H1 (cell line): ENCODE measurements around the gene MSI2. TPM values are rescaled to one million over a fixed set of nuclear protein-coding genes. Genes with fewer than 3 reads are reported as not detected.

Experiments used
- CTCF ChIA-PET: fragments of 300-600 bp; sonication (Branson Sonifier 250); formaldehyde crosslinking; loops from one replicate; lab custom pipeline; 2021; ENCODE audit not compliant: partially characterized antibody; lab: Charles Lee
- POLR2A ChIA-PET: fragments of 300-600 bp; sonication (Branson Sonifier 250); formaldehyde crosslinking; loops from one replicate; lab custom pipeline; 2021; ENCODE audit warnings: inconsistent platforms; ENCODE audit not compliant: partially characterized antibody; lab: Charles Lee
- DNase-seq, 2 experiments: peaks; one replicate each; pipeline versions ENCODE4 v3.0.0 to v3.0.0-alpha.2; 2010 to 2022; ENCODE audit warnings: low spot score in 2 of 2, low read depth in 1 of 2, mixed read lengths in 1 of 2
- FAIRE-seq: peaks from 2 replicates; lab custom pipeline; 2011; peaks lifted over from hg19 to GRCh38; lab: Jason Lieb, UNC
- H2AFZ ChIP-seq: 2 replicates; pipeline ENCODE4 v1.8.1; 2012; ENCODE audit warnings: low read length, inconsistent platforms
- H2AK5ac ChIP-seq: 2 replicates; pipeline ENCODE4 v1.6.1; 2013; ENCODE audit warnings: low read depth, low read length
- H2BK120ac ChIP-seq: replicated peaks from 2 replicates; pipeline ENCODE3; 2013; ENCODE audit warnings: low read depth, low read length, inconsistent platforms
- H2BK12ac ChIP-seq: 2 replicates; pipeline ENCODE4 v1.6.1; 2013; ENCODE audit warnings: low read depth, low read length
- H2BK15ac ChIP-seq: 2 replicates; pipeline ENCODE4 v1.6.1; 2013; ENCODE audit warnings: low read length
- H2BK20ac ChIP-seq: 2 replicates; pipeline ENCODE4 v1.6.1; 2013; ENCODE audit warnings: low read length
- H2BK5ac ChIP-seq: 2 replicates; pipeline ENCODE4 v1.6.1; 2013; ENCODE audit warnings: low read depth, low read length
- H3K14ac ChIP-seq: 2 replicates; pipeline ENCODE4 v1.6.1; 2013; ENCODE audit warnings: inconsistent platforms; ENCODE audit not compliant: insufficient read length
- H3K18ac ChIP-seq: 2 replicates; pipeline ENCODE4 v1.6.1; 2013; ENCODE audit warnings: low read length; ENCODE audit errors: extremely low read depth
- H3K23ac ChIP-seq: 2 replicates; pipeline ENCODE4 v1.6.1; 2013; ENCODE audit warnings: inconsistent platforms; ENCODE audit not compliant: insufficient read length
- H3K23me2 ChIP-seq: 2 replicates; pipeline ENCODE4 v1.6.1; 2013; ENCODE audit warnings: low read depth, low read length
- H3K27ac ChIP-seq: 2 replicates; pipeline ENCODE4 v1.6.1; 2011; ENCODE audit warnings: low read depth, low read length, inconsistent platforms
- H3K27me3 ChIP-seq, 4 experiments: replicated peaks in 1 of 4; 1 replicate in 1 of 4; 2 replicates in 3 of 4; pipeline versions ENCODE4 v1.6.1 to v1.8.1; 2011 to 2013; ENCODE audit warnings: low read length in 3 of 4, mild to moderate bottlenecking in 3 of 4, inconsistent platforms in 2 of 4, mixed read lengths in 2 of 4, moderate library complexity in 1 of 4; ENCODE audit not compliant: control insufficient read depth in 3 of 4, insufficient read depth in 3 of 4; ENCODE audit errors: extremely low read depth in 1 of 4
- H3K36me3 ChIP-seq, 4 experiments: 2 replicates each; pipeline versions ENCODE4 v1.6.1 to v1.8.1; 2011 to 2013; ENCODE audit warnings: mild to moderate bottlenecking in 4 of 4, low read length in 3 of 4, moderate library complexity in 2 of 4, control low read depth in 1 of 4, inconsistent platforms in 1 of 4; ENCODE audit not compliant: insufficient read depth in 4 of 4, control insufficient read depth in 2 of 4
- H3K4ac ChIP-seq: replicated peaks from 2 replicates; pipeline ENCODE3; 2013; ENCODE audit warnings: low read length, low read depth, mixed read lengths, inconsistent platforms; ENCODE audit not compliant: insufficient read length
- H3K4me1 ChIP-seq, 4 experiments: replicated peaks in 1 of 4; 1 replicate in 1 of 4; 2 replicates in 3 of 4; pipeline versions ENCODE4 v1.6.1 to v1.8.1; 2011 to 2013; ENCODE audit warnings: low read length in 3 of 4, inconsistent platforms in 2 of 4, mixed read lengths in 1 of 4; ENCODE audit not compliant: insufficient read depth in 4 of 4, control insufficient read depth in 3 of 4
- H3K4me2 ChIP-seq, 2 experiments: 2 replicates each; pipeline versions ENCODE4 v1.6.1 to v1.8.1; 2011 to 2013; ENCODE audit warnings: low read depth in 2 of 2, low read length in 2 of 2, control low read depth in 1 of 2, inconsistent platforms in 1 of 2, mild to moderate bottlenecking in 1 of 2; ENCODE audit not compliant: insufficient read depth in 1 of 2
- H3K4me3 ChIP-seq, 4 experiments: fragments of 200-600, 300-600 bp in 1 of 4; sonication (generic), shearing (Covaris generic), sonication (Bioruptor Twin) in 1 of 4; 2 replicates each; pipeline versions ENCODE4 v1.5.1 to v1.8.1; 2011 to 2016; ENCODE audit warnings: low read length in 4 of 4, low read depth in 3 of 4, control low read depth in 2 of 4, inconsistent platforms in 2 of 4, mild to moderate bottlenecking in 2 of 4, mixed read lengths in 1 of 4, moderate library complexity in 1 of 4; ENCODE audit not compliant: insufficient read depth in 2 of 4; ENCODE audit errors: extremely low read depth in 1 of 4
- H3K56ac ChIP-seq: replicated peaks from 2 replicates; pipeline ENCODE3; 2013; ENCODE audit warnings: low read depth, mild to moderate bottlenecking, mixed read lengths, low read length, inconsistent platforms; ENCODE audit not compliant: insufficient read length
- H3K79me1 ChIP-seq: 2 replicates; pipeline ENCODE4 v1.6.1; 2013; ENCODE audit warnings: low read depth, low read length, control low read depth
- H3K79me2 ChIP-seq, 2 experiments: 2 replicates each; pipeline versions ENCODE4 v1.6.1 to v1.8.1; 2012 to 2013; ENCODE audit warnings: low read length in 2 of 2, mild to moderate bottlenecking in 2 of 2, inconsistent platforms in 1 of 2; ENCODE audit not compliant: insufficient read depth in 2 of 2, control insufficient read depth in 1 of 2
- H3K9ac ChIP-seq, 4 experiments: replicated peaks in 1 of 4; 1 replicate in 1 of 4; 2 replicates in 3 of 4; pipeline versions ENCODE4 v1.6.1 to v1.8.1; 2011 to 2013; ENCODE audit warnings: low read depth in 3 of 4, low read length in 3 of 4, control low read depth in 2 of 4, mild to moderate bottlenecking in 2 of 4, moderate library complexity in 2 of 4, inconsistent platforms in 1 of 4; ENCODE audit errors: extremely low read depth in 1 of 4
- H3K9me3 ChIP-seq, 2 experiments: 2 replicates each; pipeline versions ENCODE4 v1.6.1 to v1.8.1; 2012 to 2013; ENCODE audit warnings: mild to moderate bottlenecking in 2 of 2, moderate library complexity in 2 of 2, control low read depth in 1 of 2, inconsistent platforms in 1 of 2, low read depth in 1 of 2, low read length in 1 of 2, mixed read lengths in 1 of 2; ENCODE audit not compliant: insufficient read depth in 2 of 2
- H4K20me1 ChIP-seq, 2 experiments: replicated peaks in 1 of 2; 2 replicates each; pipeline versions ENCODE3 to v1.8.1; 2011 to 2013; ENCODE audit warnings: inconsistent platforms in 2 of 2, low read length in 2 of 2, mild to moderate bottlenecking in 1 of 2; ENCODE audit not compliant: insufficient read depth in 2 of 2, control insufficient read depth in 1 of 2
- H4K5ac ChIP-seq: 2 replicates; pipeline ENCODE4 v1.6.1; 2013; ENCODE audit warnings: low read length, low read depth, mixed read lengths, inconsistent platforms; ENCODE audit not compliant: insufficient read length
- H4K8ac ChIP-seq: 2 replicates; pipeline ENCODE4 v1.8.0; 2013; ENCODE audit warnings: mild to moderate bottlenecking, moderate library complexity, low read length, inconsistent platforms; ENCODE audit not compliant: insufficient read depth; ENCODE audit errors: extremely low read depth
- H4K91ac ChIP-seq: replicated peaks from 2 replicates; pipeline ENCODE3; 2013; ENCODE audit warnings: low read length, mixed read lengths, inconsistent platforms; ENCODE audit not compliant: insufficient read length
- JUND ChIP-seq: IDR thresholded peaks from 2 replicates; pipeline ENCODE4 v1.6.1; 2011; ENCODE audit warnings: mild to moderate bottlenecking, improper control_type of control experiment, low read length
- KDM4A ChIP-seq: IDR thresholded peaks from one replicate; pipeline ENCODE4 v1.7.1; 2012; ENCODE audit warnings: low read depth, mild to moderate bottlenecking, moderate library complexity, low read length, inconsistent platforms; ENCODE audit not compliant: severe bottlenecking
- WGBS, 2 experiments: shearing (Covaris generic) in 1 of 2; methylation state at CpG; one replicate each; pipeline versions ENCODE4 v1.1.6 to v1.1.7; 2013 to 2015; ENCODE audit warnings: low lambda C conversion rate in 2 of 2, mixed read lengths in 2 of 2, inconsistent platforms in 1 of 2, low coverage in 1 of 2, missing lambda C conversion rate in 1 of 2; ENCODE audit not compliant: insufficient replicate concordance in 2 of 2, insufficient coverage in 1 of 2, insufficient read length in 1 of 2; ENCODE audit errors: extremely low coverage in 1 of 2, missing lambda C conversion rate in 1 of 2; 5-methylcytosine and 5-hydroxymethylcytosine counted together
- long read RNA-seq, 2 experiments: library from RNA in 1 of 2; library from capped mRNA in 1 of 2; stranded (forward); transcript quantifications; one replicate each; pipeline ENCODE4 v2.0.0, GENCODE V29; 2021; ENCODE audit warnings: inconsistent platforms in 1 of 2
- polyA minus RNA-seq, 3 experiments: library from RNA; depleted of rRNA, polyadenylated mRNA; stranded (reverse); fragments of >200 nt; gene quantifications; 1 replicate in 2 of 3; 2 replicates in 1 of 3; pipeline ENCODE4 v1.2.3, GENCODE V29; 2011
- polyA plus RNA-seq, 7 experiments: library from polyadenylated mRNA; depleted of rRNA in 3 of 7; stranded (reverse) in 5 of 7; unstranded in 2 of 7; fragments of >200 nt in 5 of 7; fragments of 200-250 nt in 2 of 7; gene quantifications; 1 replicate in 5 of 7; 2 replicates in 1 of 7; 4 replicates in 1 of 7; pipeline versions ENCODE4 v1.2.1 to v1.2.3, GENCODE V29; 2011 to 2013; ENCODE audit warnings: missing spikeins in 2 of 7, mixed read lengths in 2 of 7
- total RNA-seq: library from RNA; stranded (reverse); fragmentation: NEBNext Ultra II Directional; extraction: Animal tissue kit (Norgen Biotek cat#: 25700); gene quantifications from 2 replicates; pipeline ENCODE4 v1.2.1, GENCODE V29; 2021

The MSI2 gene
- total RNA-seq (73.1 and 80.6 TPM in 2 replicates), polyA plus RNA-seq (2011; rRNA removed) (36.7 and 50.7 TPM in 2 replicates), polyA minus RNA-seq (2011; rRNA and poly(A)+ RNA removed) (115 and 134 TPM in 2 replicates)
- polyA plus RNA-seq (2011; cell fraction: cytosol; rRNA removed): 42.1 TPM
- polyA plus RNA-seq (2011; cell fraction: nucleus; rRNA removed): 128 TPM
- 44.3 to 54.1 TPM (median 46.9 TPM) in 4 replicates for polyA plus RNA-seq (2012, experiment 1 of 2)
- 9.0 TPM for polyA plus RNA-seq (2012, experiment 2 of 2)
- 27.9 TPM for polyA plus RNA-seq (2013, experiment 1 of 2)
- 25.3 TPM for polyA plus RNA-seq (2013, experiment 2 of 2)
- polyA minus RNA-seq (2011; cell fraction: cytosol; rRNA and poly(A)+ RNA removed): 52.1 TPM
- 164 TPM for polyA minus RNA-seq (2011; cell fraction: nucleus; rRNA and poly(A)+ RNA removed)
- long read RNA-seq, experiment 1, full-length matches to known transcripts: 3 of 29 reads
- long read RNA-seq, experiment 1, partial matches to known transcripts: 2 of 29 reads
- long read RNA-seq, experiment 1, other reads (novel, unspliced or antisense): 24 of 29 reads
- long read RNA-seq, experiment 2, partial matches to known transcripts: 0 of 3 reads
- long read RNA-seq, experiment 2, other reads (novel, unspliced or antisense): 3 of 3 reads

DNA sequence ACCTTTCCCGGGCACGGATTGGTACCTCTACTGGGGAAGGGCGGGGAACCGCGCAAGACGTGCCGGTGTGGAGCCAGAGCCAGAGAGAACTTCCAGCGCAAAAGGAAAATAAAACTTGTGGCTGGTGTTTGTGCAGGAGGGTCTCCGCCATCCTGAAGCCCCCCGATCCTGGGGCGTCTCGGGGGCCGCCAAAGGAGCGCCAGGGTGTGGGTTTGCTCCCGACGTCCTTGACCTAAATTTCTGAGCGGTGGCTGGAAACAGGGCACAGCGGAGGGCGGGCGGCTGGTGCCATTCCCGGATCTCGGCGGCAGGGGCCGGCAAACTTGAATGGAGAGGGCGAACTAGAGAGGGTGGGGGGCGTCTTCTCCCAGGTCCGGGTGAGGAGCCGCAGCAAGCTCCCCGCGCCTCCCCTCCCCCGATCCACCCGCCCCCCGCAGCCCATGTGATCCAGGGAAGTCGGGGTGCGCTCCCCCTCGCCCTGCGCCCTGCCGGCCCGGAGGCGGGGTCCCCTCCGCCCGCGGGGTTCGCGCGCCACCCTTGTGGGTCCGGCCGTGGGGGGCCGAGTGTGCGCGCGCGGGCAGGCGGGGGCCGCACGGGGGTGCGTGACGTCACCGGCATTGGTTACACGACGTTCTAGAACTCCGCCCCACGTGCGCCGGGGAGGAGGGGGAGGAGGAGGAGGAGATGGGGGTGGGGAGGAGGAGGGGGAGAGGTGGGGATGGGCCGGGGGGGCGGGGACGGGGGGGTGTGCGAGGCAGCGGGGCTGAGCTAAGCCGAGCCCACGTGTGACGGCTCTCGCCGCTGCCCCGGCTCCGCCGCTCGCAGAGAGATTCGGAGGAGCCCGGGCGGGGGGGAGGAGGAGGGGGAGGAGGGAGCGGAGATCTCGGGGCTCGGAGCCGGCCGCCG lies at the start of gene MSI2:
MSI2 (plus strand) TSS at position 748 of the 906 bp plus-strand sequence. CDS start 220 bp downstream, outside the sequence.
- no peak within 1 kb of the TSS for H2AK5ac ChIP-seq
- H3K4me1 ChIP-seq: peaks cover 4 to 30% (median 6%) of the 10 kb centered on the region in 4 experiments; a peak in 6 of 7 replicates
- no peak within 1 kb of the TSS for H3K14ac ChIP-seq
- DNase-seq (peak in 1 of 2 experiments; percentile 87), FAIRE-seq (no peak)
- no peak within 1 kb of the TSS for H2BK12ac ChIP-seq
- peak within 1 kb of the TSS; percentile 72 to 94 (median 74) for H3K4me3 ChIP-seq
- no peak within 1 kb of the TSS; the same call in 1 of the 2 replicates for H4K8ac ChIP-seq
- ChIA-PET CTCF (interaction anchor here (1.9 to 3.2 kb wide), 3 partner anchors 12 to 147 kb away, joined by 5 to 40 read pairs (median 20); no protein-coding TSS in a partner anchor), POLR2A (interaction anchor here (0.6 to 5.3 kb wide), 2 partner anchors 12 to 827 kb away, joined by 3 to 22 read pairs; no protein-coding TSS in a partner anchor)
- H3K9me3 ChIP-seq: no peaks in the 10 kb centered on the region
- no peak within 1 kb of the TSS for H3K4ac ChIP-seq
- WGBS, 2 experiments: 1% methylated on average over 24 of the region's 88 CpGs; no CpG with 5 or more reads in 1 of the 2 experiments
- H3K36me3 ChIP-seq: peaks cover 0 to 13% (median 0%) of the 10 kb centered on the region in 4 experiments; a peak in 1 of 8 replicates
- H3K4me2 ChIP-seq: peak within 1 kb of the TSS; percentile 79 to 99
- no peak within 1 kb of the TSS for H3K23ac ChIP-seq
- H3K9ac ChIP-seq: peak within 1 kb of the TSS; percentile 66 to 81 (median 75)
- H2BK5ac ChIP-seq: peak within 1 kb of the TSS; percentile 23; the same call in 1 of the 2 replicates
- no peak within 1 kb of the TSS for H2BK15ac ChIP-seq
- H3K18ac ChIP-seq: no peak within 1 kb of the TSS; the same call in 1 of the 2 replicates
- no peak within 1 kb of the TSS for H4K91ac ChIP-seq
- H2BK20ac ChIP-seq: no peak within 1 kb of the TSS
- H2AFZ ChIP-seq: no peak within 1 kb of the TSS; the same call in 1 of the 2 replicates
- peak within 1 kb of the TSS; percentile 45 for H4K5ac ChIP-seq
- peaks cover 2 to 10% (median 8%) of the 10 kb centered on the region in 4 experiments; a peak in 6 of 7 replicates for H3K27me3 ChIP-seq
- no peak within 1 kb of the TSS for H3K56ac ChIP-seq
- H3K79me1 ChIP-seq: peaks cover 3% of the 10 kb centered on the region; the same call in 1 of the 2 replicates
- peaks cover 17% of the 10 kb centered on the region for H3K23me2 ChIP-seq
- H4K20me1 ChIP-seq: peaks cover 0 to 7% of the 10 kb centered on the region in 2 experiments
- no peak within 1 kb of the TSS for H2BK120ac ChIP-seq
- peak within 1 kb of the TSS; percentile 70; the same call in 1 of the 2 replicates for H3K27ac ChIP-seq
- H3K79me2 ChIP-seq: peaks cover 0 to 16% of the 10 kb centered on the region in 2 experiments; a peak in 2 of 4 replicates
- TF ChIP-seq KDM4A (peak; percentile 41), JUND (peak; percentile 57; the same call in 1 of the 2 replicates)
